Stimulated activated CD8-positive, alpha-beta memory T cell treated with anti-CD3 and anti-CD28 coated beads, Interleukin-7, amount 100 ng/mL, for 24 hours (primary cell): ENCODE measurements around the gene ATP2C1.
"Not testable (repeated sequence)": the region's sequence is repeated elsewhere in the genome, so short reads cannot be mapped to it uniquely, and the experiment has no call there.

Experiments used
- DNase-seq: peaks from one replicate; pipeline ENCODE4 v3.0.0-alpha.2; 2020; ENCODE audit warnings: low read depth

The ATP2C1 gene

GRCh38 chr3:131038326-131038725, 144.4 kb downstream of the ATP2C1 start:
- DNase-seq = no peak

DNA sequence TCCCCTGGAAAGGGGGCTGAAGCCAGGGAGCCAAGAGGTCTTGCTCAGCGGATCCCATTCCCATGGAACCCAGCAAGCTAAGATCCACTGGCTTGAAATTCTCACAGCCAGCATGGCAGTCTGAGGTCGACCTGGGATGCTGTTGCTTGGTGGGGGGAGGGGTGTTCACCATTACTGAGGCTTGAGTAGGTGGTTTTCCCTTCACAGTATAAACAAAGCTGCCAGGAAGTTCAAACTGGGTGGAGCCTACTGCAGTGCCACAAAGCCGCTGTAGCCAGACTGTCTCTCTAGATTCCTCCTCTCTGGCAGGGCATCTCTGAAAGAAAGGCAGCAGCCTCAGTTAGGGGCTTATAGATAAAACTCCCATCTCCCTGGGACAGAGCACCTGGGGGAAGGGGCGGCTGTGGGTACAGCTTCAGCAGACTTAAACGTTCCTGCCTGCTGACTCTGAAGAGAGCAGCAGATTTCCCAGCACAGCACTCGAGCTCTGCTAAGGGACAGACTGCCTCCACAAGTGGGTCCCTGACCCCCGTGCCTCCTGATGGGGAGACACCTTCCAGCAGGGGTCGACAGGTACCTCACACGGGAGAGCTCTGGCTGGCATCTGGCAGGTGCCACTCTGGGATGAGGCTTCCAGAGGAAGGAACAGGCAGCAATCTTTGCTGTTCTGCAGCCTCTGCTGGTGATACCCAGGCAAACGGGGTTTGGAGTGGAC, 148.5 kb downstream of the ATP2C1 start:
- DNase-seq = not testable (repeated sequence)

DNA sequence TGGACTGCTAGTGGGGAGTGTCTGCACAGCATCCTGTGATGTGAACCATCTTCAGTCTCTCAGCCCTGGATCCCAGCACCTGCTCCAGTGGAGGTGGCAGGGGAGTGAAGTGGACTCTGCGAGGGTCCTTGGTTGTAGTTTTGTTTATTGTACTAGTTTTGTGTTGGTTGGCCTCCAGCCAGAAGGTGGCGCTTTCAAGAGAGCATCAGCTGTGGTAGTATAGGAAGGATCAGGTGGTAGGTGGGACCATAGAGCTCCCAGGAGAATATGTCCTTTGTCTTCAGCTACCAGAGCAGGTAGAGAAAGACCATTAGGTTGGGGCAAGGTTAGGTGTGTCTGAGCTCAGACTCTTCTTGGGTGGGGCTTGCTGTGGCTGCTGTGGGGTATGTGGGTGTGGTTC, 153.7 kb downstream of the ATP2C1 start:
- DNase-seq = no peak

DNA sequence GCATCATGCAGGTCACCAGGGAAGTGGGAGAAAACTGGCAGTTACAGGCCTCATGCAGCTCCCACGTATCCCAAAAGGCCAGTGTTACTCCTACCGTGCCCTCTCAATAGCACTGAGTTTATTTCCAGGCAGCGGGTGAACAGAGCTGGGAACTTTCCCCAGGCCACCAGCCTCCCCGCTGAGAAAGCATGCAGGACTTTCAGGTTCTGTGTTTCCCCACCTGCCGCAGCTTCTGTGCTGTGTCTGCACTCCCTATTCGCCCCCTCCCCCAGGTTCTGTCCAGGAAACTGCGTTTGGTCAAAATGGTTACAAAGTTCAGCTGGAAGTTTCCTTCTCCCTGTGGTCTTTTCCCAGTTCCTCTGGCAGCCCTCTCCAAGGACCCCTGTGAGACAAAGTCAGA, 154.1 kb downstream of the ATP2C1 start:
- DNase-seq = no peak

GRCh38 chr3:131050001-131050400, 156.1 kb downstream of the ATP2C1 start:
- DNase-seq = no peak

- no peak for DNase-seq
Observed at GRCh38 chr3:131053043-131053859, 159.4 kb downstream of the ATP2C1 start.
